Smooth muscle cell (in vitro differentiated cells): ENCODE measurements around the gene WFIKKN2. TPM values are rescaled to one million over a fixed set of nuclear protein-coding genes. Genes with fewer than 3 reads are reported as not detected.

Source experiments
- DNase-seq: peaks from one replicate; lab custom pipeline; 2025; ENCODE audit not compliant: unreplicated experiment; lab: John Stamatoyannopoulos, UW
- H2AFZ ChIP-seq: fragments of 200-600 bp; sonication (generic); 2 replicates; pipeline ENCODE4 v1.6.0; 2016; ENCODE audit warnings: antibody characterized with exemption, low read depth, mild to moderate bottlenecking
- H3F3A ChIP-seq: fragments of 200-600 bp; sonication (generic); 2 replicates; pipeline ENCODE4 v1.6.0; 2017; ENCODE audit warnings: antibody characterized with exemption, low read depth
- H3K27ac ChIP-seq: fragments of 200-600 bp; sonication (generic); 2 replicates; pipeline ENCODE4 v1.5.1; 2016; ENCODE audit warnings: low read depth, mild to moderate bottlenecking
- H3K27me3 ChIP-seq: fragments of 200-600 bp; sonication (generic); 2 replicates; pipeline ENCODE4 v1.6.1; 2016; ENCODE audit warnings: low read depth, mild to moderate bottlenecking
- H3K36me3 ChIP-seq: fragments of 200-600 bp; sonication (generic); 2 replicates; pipeline ENCODE4 v1.5.1; 2016; ENCODE audit warnings: low read depth
- H3K4me1 ChIP-seq: fragments of 200-600 bp; sonication (generic); 2 replicates; pipeline ENCODE4 v1.5.1; 2016; ENCODE audit warnings: low read depth
- H3K4me2 ChIP-seq: fragments of 200-600 bp; sonication (generic); 2 replicates; pipeline ENCODE4 v1.6.0; 2016; ENCODE audit warnings: mild to moderate bottlenecking
- H3K4me3 ChIP-seq: fragments of 200-600 bp; sonication (generic); 2 replicates; pipeline ENCODE4 v1.5.1; 2016; ENCODE audit warnings: mild to moderate bottlenecking
- H3K79me2 ChIP-seq: fragments of 200-600 bp; sonication (generic); 2 replicates; pipeline ENCODE4 v1.6.0; 2016; ENCODE audit warnings: low read depth, mild to moderate bottlenecking
- H3K9ac ChIP-seq: fragments of 200-600 bp; sonication (generic); 2 replicates; pipeline ENCODE4 v1.6.0; 2016; ENCODE audit warnings: low read depth
- H3K9me3 ChIP-seq: fragments of 200-600 bp; sonication (generic); replicated peaks from 2 replicates; pipeline ENCODE4 v1.5.1; 2016; ENCODE audit warnings: low read depth
- H4K20me1 ChIP-seq: fragments of 200-600 bp; sonication (generic); 2 replicates; pipeline ENCODE4 v1.6.0; 2016; ENCODE audit warnings: low read depth
- WGBS: methylation state at CpG from one replicate; pipeline ENCODE4 v1.1.7; 2016; ENCODE audit warnings: low lambda C conversion rate; 5-methylcytosine and 5-hydroxymethylcytosine counted together
- polyA plus RNA-seq: library from polyadenylated mRNA; unstranded; fragments of >200 nt; fragmentation: Nextera tagmentation; extraction: Ambion mirVana; gene quantifications from 2 replicates; pipeline ENCODE4 v1.2.1, GENCODE V29; 2016
- total RNA-seq: library from RNA; depleted of rRNA; stranded (reverse); fragments of >200 nt; gene quantifications from 2 replicates; pipeline ENCODE4 v1.2.3, GENCODE V29; 2014
- TF ChIP-seq, protein P1 (sequence below): fragments of 200-600 bp; sonication (generic); IDR thresholded peaks from 2 replicates; pipeline ENCODE4 v1.5.1; 2017; ENCODE audit warnings: borderline replicate concordance, mild to moderate bottlenecking, antibody characterized with exemption; ENCODE audit not compliant: insufficient read depth, poor library complexity, severe bottlenecking

The WFIKKN2 gene
- total and polyA plus RNA-seq, 2 experiments from 2014 or later: not detected

GRCh38 chr17:50824429-50824828, 11.0 kb upstream of the WFIKKN2 start:
- Histone ChIP-seq H3K4me3 (no peak overlapping the region), H3K27ac (no peak overlapping the region), H3K27me3 (no peaks in the 10 kb centered on the region), H3K9ac (no peak overlapping the region), H3F3A (no peaks in the 10 kb centered on the region), H3K4me1 (no peaks in the 10 kb centered on the region), H3K9me3 (no peaks in the 10 kb centered on the region), H3K36me3 (no peaks in the 10 kb centered on the region), H3K4me2 (no peak overlapping the region), H3K79me2 (no peaks in the 10 kb centered on the region), H4K20me1 (no peaks in the 10 kb centered on the region), H2AFZ (no peak overlapping the region)
- 94% methylated on average over 2 of the region's 2 CpGs for WGBS
- TF ChIP-seq, protein P1, sequence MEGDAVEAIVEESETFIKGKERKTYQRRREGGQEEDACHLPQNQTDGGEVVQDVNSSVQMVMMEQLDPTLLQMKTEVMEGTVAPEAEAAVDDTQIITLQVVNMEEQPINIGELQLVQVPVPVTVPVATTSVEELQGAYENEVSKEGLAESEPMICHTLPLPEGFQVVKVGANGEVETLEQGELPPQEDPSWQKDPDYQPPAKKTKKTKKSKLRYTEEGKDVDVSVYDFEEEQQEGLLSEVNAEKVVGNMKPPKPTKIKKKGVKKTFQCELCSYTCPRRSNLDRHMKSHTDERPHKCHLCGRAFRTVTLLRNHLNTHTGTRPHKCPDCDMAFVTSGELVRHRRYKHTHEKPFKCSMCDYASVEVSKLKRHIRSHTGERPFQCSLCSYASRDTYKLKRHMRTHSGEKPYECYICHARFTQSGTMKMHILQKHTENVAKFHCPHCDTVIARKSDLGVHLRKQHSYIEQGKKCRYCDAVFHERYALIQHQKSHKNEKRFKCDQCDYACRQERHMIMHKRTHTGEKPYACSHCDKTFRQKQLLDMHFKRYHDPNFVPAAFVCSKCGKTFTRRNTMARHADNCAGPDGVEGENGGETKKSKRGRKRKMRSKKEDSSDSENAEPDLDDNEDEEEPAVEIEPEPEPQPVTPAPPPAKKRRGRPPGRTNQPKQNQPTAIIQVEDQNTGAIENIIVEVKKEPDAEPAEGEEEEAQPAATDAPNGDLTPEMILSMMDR: no peak
- DNase-seq: no peak

DNA sequence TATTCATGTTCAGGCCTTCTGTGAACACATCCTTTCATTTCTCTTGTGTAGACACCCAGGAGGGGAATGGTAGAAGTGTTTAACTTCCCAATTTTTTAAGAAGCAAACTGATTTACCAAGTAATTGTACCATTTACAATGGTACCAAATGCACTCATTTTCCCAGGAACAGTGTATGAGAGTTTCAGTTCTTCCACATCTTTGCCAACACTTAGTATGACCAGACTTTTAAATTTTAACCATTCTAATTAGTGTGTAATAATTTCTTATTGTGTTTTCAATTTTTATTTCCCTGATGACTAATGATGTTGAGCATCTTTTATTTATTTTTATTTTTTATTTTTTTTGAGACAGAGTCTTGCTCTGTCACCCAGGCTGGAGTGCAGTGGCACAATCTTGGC, 10.2 kb upstream of the WFIKKN2 start:
- Histone ChIP-seq H2AFZ (no peak overlapping the region), H3K4me1 (no peaks in the 10 kb centered on the region), H3K27me3 (no peaks in the 10 kb centered on the region), H3K79me2 (no peaks in the 10 kb centered on the region), H3K4me2 (no peak overlapping the region), H4K20me1 (no peaks in the 10 kb centered on the region), H3K27ac (no peak overlapping the region), H3K9me3 (no peaks in the 10 kb centered on the region), H3F3A (no peaks in the 10 kb centered on the region), H3K4me3 (no peak overlapping the region), H3K36me3 (no peaks in the 10 kb centered on the region), H3K9ac (no peak overlapping the region)
- TF ChIP-seq, protein P1: no peak
- DNase-seq: no peak

DNA sequence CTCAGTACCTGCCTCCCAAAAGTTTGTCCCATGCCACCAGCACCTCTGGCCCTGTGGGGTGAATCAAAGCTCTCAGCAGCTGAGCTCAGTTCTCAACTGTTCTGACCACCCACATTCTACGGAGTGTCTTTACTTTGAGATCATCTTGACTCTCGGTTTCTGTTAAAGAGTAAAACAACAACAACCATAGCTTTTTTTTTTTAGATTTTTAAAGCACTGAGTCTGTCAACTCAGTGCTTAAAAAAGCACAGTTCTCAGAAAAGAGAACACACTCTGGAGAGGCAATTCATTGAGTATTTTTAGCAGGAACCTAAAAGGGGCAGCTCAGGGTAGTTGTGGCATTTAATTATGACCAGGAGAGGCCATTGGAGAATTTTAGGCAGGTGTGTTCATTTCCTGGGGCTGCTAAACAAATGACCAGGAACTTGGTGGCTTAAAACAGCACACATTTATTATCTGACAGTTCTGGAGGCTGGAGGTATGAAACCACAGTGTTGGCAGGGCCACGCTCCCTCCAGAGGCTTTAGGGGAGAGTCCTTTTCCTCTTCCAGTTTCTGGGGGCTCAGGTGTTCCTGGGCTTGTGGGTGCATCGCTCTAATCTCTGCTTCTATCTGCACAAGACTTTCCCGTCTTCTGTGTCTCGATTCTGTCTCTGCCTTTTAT, 6.7 kb upstream of the WFIKKN2 start:
- Histone ChIP-seq H4K20me1 (no peaks in the 10 kb centered on the region), H3K27me3 (no peaks in the 10 kb centered on the region), H3K36me3 (no peaks in the 10 kb centered on the region), H3K4me2 (no peak overlapping the region), H2AFZ (no peak overlapping the region), H3K4me1 (peaks cover 10% of the 10 kb centered on the region), H3K27ac (no peak overlapping the region), H3K9me3 (no peaks in the 10 kb centered on the region), H3F3A (no peaks in the 10 kb centered on the region), H3K79me2 (no peaks in the 10 kb centered on the region), H3K9ac (no peak overlapping the region), H3K4me3 (no peak overlapping the region)
- TF ChIP-seq, protein P1: no peak
- DNase-seq: no peak
- WGBS: 82% methylated on average over 6 of the region's 6 CpGs

DNA sequence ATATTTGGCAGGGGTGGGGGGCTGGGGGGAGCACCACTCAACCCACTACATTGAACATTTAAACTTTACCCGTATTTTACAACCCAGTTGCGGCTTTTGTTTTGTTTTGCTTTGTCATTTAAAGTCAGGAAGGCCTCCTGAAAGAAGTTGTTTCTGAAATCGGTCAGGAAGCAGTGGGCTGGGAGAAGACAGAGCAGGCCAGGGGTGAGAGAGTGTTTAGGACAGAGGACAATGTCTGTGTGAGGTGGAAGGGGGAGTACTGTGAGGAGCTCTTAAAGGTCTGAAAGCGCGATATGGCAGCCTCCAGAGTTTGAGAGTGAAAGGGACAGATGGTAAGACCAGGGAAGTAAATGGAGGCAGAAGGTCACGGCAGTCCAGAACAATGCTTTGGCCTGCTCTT, 6.1 kb upstream of the WFIKKN2 start:
- TF ChIP-seq, protein P1: no peak
- Histone ChIP-seq H3K36me3 (no peaks in the 10 kb centered on the region), H3K4me2 (no peak overlapping the region), H3K4me1 (peaks cover 10% of the 10 kb centered on the region), H2AFZ (no peak overlapping the region), H3K27me3 (no peaks in the 10 kb centered on the region), H4K20me1 (no peaks in the 10 kb centered on the region), H3K79me2 (no peaks in the 10 kb centered on the region), H3F3A (no peaks in the 10 kb centered on the region), H3K27ac (no peak overlapping the region), H3K9me3 (no peaks in the 10 kb centered on the region), H3K9ac (no peak overlapping the region), H3K4me3 (no peak overlapping the region)
- WGBS: 74% methylated on average over 6 of the region's 6 CpGs
- DNase-seq: no peak
